Activated T-cell treated with anti-CD3 and anti-CD28 coated beads for 48 hours (primary cell): ENCODE measurements around the gene EMP2.

Experiments used
- DNase-seq: peaks from one replicate; pipeline ENCODE4 v3.0.0-alpha.2; 2020; ENCODE audit warnings: low read depth

The EMP2 gene

DNA sequence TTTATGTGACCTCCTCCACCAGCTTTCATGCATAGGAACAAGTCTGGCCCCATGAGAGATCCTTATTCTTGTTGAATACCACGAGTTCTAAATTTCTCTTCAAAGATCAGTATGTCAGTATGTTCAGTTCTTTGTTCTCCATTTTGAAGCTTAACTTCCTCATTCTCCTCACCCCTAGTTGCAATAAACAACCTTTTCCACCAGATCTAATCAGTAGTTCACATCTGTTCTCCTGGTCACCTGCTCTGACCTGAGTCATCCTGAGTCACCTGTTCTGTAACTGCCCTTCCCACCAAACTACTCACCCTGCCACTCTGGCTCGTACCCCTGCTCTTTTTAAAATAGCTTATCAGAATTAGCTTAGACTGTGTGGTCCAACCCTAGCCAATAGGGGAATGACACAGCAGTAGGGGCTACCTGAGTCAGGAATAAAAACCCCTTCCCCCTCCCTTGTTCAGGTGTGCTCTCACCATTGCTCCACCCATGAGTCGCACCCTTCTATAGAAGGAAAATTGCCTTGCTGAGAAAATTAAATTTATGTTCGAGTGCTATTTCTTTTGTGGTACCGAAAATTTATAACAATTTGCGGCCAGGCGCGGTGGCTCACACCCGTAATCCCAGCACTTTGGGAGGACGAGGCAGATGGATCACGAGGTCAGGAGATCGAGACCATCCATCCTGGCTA is 94.6 kb downstream of the EMP2 start:
- DNase-seq = no peak

DNA sequence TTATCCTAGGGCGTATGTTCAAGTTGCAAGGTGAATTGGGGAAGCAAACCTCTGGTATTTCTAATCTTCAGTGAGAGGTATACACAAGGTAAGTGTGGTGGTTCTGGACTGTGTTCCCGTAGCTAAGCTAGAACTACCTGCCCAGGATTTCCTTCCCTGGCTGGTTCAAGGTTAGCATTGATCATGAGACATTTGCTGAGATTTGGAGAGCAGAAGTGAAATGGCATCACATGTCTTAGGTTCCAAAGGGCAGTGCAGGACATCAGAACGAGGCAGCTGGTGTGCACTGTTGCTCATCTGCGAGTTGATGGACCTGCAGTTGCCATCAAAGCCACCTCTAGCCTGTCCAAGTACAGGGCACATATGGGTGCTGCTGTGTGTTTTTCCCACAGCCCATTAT is 95.2 kb downstream of the EMP2 start:
- no peak for DNase-seq

DNA sequence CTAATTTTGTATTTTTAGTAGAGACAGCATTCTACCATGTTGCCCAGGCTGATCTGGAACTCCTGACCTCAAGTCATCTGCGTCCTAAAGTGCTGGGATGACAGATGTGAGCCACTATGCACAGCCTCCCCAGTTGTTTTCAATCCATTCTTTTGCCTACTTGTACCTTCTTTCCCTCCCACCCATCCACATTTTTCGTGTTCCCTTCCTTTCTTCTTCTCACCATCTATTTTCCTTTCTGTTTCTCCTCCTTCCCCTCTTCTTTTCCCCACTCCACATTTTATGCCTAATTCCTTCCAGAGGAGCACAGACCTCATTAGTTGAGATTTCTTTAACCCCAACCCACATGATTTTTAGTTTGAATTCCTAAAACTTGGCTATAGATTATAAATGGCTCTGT is 100.2 kb downstream of the EMP2 start:
- no peak for DNase-seq
